HG02840 (cell line): Measurements from ENCODE around the gene BORCS6.
"Not testable (repeated sequence)": the region's sequence is repeated elsewhere in the genome, so short reads cannot be mapped to it uniquely, and the experiment has no call there.

ENCODE experiments used
- ATAC-seq: cut with Tn5 transposase; IDR thresholded peaks from one replicate; pipeline ENCODE4 v1.9.1; 2021; ENCODE audit warnings: mild to moderate bottlenecking, moderate library complexity, moderate number of reproducible peaks; ENCODE audit not compliant: unreplicated experiment, low FRiP score

Gene BORCS6

GRCh38 chr17:8189711-8190477 is at the start of gene BORCS6:
BORCS6 (minus strand) TSS chr17:8190180; CDS start chr17:8190140, 40 bp downstream.
- peak; percentile 45 for ATAC-seq

GRCh38 chr17:8237886-8238285 is 47.9 kb upstream of the BORCS6 start:
- no peak for ATAC-seq

DNA sequence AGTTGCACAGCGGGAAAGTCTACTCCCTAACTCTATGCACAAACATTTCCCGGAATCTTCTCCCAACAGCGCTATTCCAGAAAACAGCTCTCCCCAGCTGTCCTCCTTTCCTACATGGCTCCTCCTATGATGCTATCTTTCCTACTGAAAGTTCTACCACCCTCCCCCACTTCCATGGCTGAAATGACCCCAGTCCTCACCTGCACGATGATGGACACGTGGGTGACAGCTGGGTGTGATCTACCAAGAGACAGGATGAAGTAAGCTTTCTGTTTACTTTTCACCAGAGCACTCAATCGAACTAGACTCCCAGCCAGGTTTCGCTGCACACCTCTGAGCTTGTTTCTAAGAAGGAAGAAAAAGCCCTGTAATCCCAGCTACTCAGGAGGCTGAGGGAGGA is 47.2 kb upstream of the BORCS6 start:
- ATAC-seq: no peak

DNA sequence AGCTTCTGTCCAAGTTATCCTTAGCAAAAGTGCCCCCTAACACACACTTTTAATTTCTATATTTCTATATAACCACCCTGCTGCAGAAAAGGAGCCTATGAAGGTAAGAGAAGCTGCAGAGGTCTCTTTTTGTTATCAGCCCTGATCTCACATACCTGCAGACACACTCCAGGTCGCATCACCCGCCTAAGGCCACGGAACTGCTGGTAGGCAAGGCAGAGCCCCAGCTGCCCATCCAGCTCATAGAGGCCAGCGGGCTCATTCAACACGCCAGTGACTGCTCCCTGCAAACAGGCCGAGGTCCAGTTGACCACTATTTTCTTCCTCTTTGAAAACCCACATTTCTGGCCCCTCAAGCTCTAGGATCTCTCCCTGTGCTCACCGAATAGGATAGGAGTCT is 45.7 kb upstream of the BORCS6 start:
- ATAC-seq: no peak

GRCh38 chr17:8234361-8235270 is 44.6 kb upstream of the BORCS6 start:
- no peak for ATAC-seq

- ATAC-seq: no peak
Observed at GRCh38 chr17:8231701-8232100, 41.7 kb upstream of the BORCS6 start.

- no peak for ATAC-seq
Observed at GRCh38 chr17:8227238-8227581, 37.2 kb upstream of the BORCS6 start.

DNA sequence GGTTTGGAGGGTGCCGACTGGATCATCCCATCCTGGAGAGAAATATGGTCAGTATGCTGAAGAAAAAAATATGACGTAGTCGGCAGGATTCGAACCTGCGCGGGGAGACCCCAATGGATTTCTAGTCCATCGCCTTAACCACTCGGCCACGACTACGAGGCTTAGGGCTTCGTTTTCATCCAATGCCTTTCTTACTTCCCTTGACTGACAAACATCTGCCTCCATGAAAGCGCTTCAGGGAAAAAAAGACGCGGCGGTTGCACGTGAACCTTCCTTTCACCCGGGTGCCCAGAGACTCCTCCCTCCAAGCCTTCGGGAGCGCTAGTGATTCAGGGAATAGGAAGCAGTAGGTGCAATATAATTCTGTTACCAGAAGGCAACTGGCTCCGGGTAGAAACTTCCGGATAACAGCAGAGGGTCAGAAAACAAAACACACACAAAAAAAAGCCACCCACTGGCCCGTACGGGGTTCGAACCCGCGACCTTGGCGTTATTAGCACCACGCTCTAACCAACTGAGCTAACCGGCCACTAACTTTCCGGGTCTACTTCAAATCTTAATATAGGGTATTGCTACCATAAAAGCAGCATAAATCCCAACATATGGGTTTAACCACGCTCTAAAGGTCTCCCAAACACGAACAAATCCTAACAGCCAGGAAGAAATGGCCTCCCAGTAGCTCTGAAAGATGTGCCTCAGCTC is 36.7 kb upstream of the BORCS6 start:
- ATAC-seq: no peak

GRCh38 chr17:8225813-8226535 is 36.0 kb upstream of the BORCS6 start:
- ATAC-seq: no peak

GRCh38 chr17:8224891-8225812 is 35.2 kb upstream of the BORCS6 start:
- no peak for ATAC-seq

- ATAC-seq: peak; percentile 1
Observed at GRCh38 chr17:8223356-8224126, 33.6 kb upstream of the BORCS6 start.

DNA sequence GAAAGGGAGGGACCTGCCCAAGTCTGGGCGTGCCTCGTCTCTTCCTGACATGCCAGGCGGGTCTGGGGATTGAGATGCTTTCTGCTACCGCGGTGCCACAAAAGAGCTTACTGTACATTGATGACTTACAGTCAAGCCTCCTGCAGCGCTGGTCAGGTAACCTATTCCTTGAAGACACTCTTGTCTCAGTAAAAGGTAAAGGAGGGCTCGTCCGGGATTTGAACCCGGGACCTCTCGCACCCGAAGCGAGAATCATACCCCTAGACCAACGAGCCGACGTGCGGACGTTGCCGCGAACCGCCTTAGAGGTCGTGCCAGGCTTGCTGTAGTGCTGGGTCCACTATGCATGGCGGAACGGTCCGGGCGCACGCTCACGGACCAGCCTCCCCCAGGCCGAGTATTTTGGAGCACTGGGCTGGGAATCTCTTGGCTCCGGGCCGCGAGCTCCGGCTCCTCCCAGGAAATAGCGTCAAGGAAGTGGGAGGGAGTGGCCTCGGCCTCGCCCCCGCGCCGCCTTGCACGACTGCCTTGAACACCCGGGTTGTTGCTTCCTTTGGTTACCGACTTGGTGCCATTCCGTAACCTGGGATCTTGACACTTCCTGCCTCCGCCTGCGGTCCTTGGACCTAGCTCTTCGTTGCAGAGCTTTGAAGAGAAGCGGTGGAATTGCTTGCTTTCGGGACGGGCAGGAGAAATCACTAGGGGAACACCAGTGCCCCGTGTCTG is 32.8 kb upstream of the BORCS6 start:
- ATAC-seq: peak; percentile 34

DNA sequence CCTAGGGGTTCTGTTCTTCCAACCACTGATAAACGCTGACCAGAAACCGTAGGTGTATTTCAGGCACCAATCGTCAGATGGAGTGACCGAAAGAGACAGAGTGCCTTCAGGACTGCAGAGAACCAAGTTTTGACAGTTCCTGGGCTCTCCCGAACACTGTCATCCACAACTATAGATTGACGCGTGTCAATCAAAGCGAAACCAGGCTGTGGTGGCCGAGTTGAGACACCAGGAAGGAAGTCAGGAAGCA is 32.3 kb upstream of the BORCS6 start:
- peak; percentile 36 for ATAC-seq

DNA sequence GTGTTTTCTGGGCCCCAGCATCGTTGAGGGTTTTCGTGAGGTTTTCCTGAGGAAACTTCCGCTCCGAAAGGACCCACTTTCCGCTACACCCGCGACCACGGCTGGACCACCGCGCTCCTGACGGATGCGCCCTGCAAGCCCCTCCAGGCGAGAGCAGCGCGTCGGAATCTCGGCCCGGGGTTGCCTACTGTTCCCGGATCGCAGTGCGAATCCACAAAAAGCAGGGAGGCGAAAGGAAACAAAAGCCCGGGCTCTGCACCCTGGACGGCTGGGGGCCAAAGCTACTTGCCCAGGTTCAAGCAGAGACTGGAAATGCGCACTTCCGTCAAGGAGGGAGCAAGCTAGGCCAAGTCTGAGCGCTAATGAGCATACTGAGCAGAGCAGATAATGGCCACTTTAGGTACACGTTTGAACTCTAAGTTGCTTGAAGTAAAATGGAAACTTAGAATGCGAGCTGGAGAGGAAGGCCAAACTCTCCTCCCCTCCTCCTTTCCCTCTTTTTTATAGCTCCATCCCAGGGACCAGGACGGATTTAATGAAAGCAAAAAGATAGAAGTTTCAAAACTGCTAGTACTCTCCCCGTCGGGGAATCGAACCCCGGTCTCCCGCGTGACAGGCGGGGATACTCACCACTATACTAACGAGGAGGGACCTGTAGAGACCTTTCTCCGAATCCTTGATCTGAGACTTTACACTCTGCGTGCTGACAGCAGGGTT is 31.8 kb upstream of the BORCS6 start:
- ATAC-seq: peak; percentile 41

DNA sequence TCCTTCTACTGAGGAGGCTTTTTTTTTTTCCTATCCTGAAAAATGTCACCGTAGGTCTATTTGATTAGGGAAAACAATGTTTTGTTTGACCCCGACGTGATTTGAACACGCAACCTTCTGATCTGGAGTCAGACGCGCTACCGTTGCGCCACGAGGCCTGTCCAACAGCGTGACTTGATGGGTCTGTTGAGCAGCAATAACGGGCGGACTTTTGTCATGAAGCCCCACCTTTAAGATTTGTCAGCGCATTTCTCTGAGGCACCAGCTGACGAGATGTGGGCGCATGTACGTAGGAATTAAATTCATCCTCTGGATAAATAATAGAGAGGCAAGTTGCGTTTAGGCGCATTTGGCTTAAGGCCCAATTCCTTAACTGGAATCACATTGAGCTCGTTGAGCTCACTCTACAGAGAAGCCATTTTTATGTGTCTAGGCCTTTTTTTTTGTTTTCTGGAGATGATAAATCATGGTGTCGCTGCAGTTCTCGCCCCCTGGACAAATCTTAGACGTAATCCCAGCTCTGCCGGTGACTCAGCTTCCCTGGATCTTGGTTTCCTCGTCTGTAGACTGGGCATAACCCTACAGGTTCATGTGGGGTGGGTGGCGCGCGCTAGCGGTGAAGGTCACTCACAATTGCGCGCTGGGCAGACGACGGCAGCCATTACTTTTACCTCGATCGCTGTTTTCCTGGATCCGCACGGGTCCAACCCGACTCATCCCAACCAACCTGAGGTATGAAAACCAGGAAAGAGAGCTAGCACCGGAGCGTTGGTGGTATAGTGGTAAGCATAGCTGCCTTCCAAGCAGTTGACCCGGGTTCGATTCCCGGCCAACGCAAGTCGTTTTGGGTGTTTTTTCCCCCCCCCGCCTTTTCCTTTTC is 31.0 kb upstream of the BORCS6 start:
- peak; percentile 18 for ATAC-seq

GRCh38 chr17:8214000-8214399 is 24.0 kb upstream of the BORCS6 start:
- not testable (repeated sequence) for ATAC-seq
